Endothelial cell (in vitro differentiated cells): ENCODE measurements around the gene GNB2. TPM values are rescaled to one million over a fixed set of nuclear protein-coding genes. Genes with fewer than 3 reads are reported as not detected.
"Not testable (repeated sequence)": the region's sequence is repeated elsewhere in the genome, so short reads cannot be mapped to it uniquely, and the experiment has no call there.

Experiments
- DNase-seq: peaks from one replicate; pipeline ENCODE4 v3.0.0; 2021; ENCODE audit warnings: low spot score
- H3K27ac Mint-ChIP-seq: one replicate; pipeline ENCODE4 v1.8.0; 2021; ENCODE audit warnings: mixed read lengths, inconsistent platforms; ENCODE audit not compliant: unreplicated experiment
- H3K27me3 Mint-ChIP-seq: one replicate; pipeline ENCODE4 v1.8.0; 2021; ENCODE audit warnings: mild to moderate bottlenecking, moderate library complexity, mixed read lengths, inconsistent platforms; ENCODE audit not compliant: unreplicated experiment
- H3K36me3 Mint-ChIP-seq: one replicate; pipeline ENCODE4 v1.8.0; 2021; ENCODE audit warnings: mild to moderate bottlenecking, low read depth, mixed read lengths, inconsistent platforms; ENCODE audit not compliant: unreplicated experiment
- H3K4me1 Mint-ChIP-seq: one replicate; pipeline ENCODE4 v1.8.0; 2021; ENCODE audit warnings: mild to moderate bottlenecking, mixed read lengths, inconsistent platforms; ENCODE audit not compliant: unreplicated experiment
- H3K4me3 Mint-ChIP-seq: one replicate; pipeline ENCODE4 v1.8.0; 2021; ENCODE audit warnings: mild to moderate bottlenecking, mixed read lengths, inconsistent platforms; ENCODE audit not compliant: unreplicated experiment
- H3K9me3 Mint-ChIP-seq: one replicate; pipeline ENCODE4 v1.8.0; 2021; ENCODE audit warnings: mixed read lengths, inconsistent platforms; ENCODE audit not compliant: unreplicated experiment
- total RNA-seq: library from RNA; stranded (reverse); fragmentation: NEBNext Ultra II Directional; extraction: Animal tissue kit (Norgen Biotek cat#: 25700); gene quantifications from one replicate; pipeline ENCODE4 v1.2.1, GENCODE V29; 2021; ENCODE audit not compliant: unreplicated experiment
- TF ChIP-seq, protein P1 (sequence below): fragments of 200-600 bp; sonication (generic); IDR thresholded peaks from one replicate; pipeline ENCODE4 v1.5.0; 2021; ENCODE audit warnings: antibody characterized with exemption; ENCODE audit not compliant: unreplicated experiment

The GNB2 gene
- total RNA-seq, 1 donor from 2014 or later, result 336 TPM

DNA sequence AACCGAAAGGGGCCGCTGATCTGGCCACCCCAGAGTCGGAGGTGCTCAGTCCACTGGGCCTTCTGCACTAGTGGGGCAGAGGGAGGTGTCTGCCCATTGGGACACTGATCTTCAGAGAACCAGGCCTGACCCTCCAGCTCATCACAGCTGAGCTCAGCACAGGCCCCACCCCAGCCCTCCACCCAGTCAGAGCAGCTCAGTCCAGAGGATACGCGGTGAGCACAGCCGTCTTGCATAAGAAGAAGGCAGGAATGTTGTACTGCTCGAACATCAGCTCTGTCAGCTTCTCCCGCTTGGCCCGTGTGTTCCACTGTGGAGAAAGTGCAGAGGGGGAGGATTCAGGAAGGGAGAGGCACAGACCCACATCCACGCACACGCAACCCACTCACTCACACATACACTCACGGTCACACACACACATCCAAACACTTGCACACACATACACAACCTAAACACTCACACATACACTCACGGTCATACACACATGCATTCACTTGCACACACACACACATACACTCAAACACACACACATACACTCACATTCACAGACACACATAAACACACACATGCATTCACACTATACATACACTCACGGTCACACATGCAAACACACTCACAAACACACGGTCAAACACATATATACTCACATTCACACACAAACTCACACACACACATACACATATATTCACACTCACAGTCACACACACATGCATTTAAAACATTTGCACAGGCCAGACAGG, 23.5 kb upstream of the GNB2 start:
- Mint-ChIP-seq H3K4me3 (no peak overlapping the region), H3K27ac (no peak overlapping the region), H3K4me1 (no peaks in the 10 kb centered on the region), H3K9me3 (no peaks in the 10 kb centered on the region), H3K27me3 (peaks cover 7% of the 10 kb centered on the region), H3K36me3 (no peaks in the 10 kb centered on the region)
- DNase-seq, result no peak
- TF ChIP-seq, protein P1, sequence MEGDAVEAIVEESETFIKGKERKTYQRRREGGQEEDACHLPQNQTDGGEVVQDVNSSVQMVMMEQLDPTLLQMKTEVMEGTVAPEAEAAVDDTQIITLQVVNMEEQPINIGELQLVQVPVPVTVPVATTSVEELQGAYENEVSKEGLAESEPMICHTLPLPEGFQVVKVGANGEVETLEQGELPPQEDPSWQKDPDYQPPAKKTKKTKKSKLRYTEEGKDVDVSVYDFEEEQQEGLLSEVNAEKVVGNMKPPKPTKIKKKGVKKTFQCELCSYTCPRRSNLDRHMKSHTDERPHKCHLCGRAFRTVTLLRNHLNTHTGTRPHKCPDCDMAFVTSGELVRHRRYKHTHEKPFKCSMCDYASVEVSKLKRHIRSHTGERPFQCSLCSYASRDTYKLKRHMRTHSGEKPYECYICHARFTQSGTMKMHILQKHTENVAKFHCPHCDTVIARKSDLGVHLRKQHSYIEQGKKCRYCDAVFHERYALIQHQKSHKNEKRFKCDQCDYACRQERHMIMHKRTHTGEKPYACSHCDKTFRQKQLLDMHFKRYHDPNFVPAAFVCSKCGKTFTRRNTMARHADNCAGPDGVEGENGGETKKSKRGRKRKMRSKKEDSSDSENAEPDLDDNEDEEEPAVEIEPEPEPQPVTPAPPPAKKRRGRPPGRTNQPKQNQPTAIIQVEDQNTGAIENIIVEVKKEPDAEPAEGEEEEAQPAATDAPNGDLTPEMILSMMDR, result no peak

DNA sequence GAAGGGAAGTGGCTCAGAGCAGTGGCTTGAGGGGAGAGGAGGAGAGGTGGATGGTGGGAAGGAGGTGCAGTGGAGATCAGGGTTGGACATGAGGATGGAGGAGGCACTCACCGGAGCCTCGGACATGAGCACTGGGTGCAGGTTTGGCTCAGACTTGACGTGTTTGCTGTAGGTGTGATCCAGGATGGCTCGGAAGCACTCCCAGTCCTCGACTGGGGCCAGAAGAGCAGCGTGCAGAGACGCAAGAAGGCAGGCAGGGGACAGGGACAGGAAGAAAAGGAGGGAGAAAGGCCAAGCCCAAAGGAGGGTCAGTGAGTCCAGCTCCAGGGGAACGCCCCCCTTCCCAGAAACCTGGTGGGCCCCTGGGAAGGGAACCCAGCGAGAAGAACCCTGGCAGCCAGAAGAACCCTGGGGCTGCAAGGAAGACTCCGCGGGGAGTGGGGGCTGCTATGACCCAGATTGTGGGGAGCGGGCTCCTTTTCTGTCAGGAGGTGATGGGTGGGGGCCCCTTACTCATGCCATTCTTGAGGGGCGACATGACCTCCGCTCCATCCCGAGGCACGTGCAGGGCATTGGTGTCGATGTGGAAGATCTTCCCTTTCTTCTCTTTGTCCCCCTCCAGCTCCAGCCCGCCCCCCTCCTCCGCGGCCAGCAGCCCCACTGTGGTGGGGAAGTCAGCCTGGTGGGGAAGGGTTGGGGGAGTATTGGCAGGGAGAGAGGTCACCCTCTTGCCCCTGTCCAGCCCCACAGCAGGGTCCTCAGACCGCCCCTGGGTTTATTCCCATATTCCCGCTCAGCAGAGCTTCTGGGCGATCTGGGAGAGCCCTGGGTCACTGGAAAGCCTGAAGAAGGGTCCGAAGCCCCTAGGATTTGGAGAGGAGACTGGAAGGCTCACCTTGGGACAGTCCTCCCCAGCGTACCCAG, 18.4 kb upstream of the GNB2 start:
- no peak overlapping the region for H3K27ac Mint-ChIP-seq
- H3K27me3 Mint-ChIP-seq, result peaks cover 6% of the 10 kb centered on the region
- no peak for DNase-seq
- TF ChIP-seq, protein P1, result no peak
- H3K9me3 Mint-ChIP-seq, result no peaks in the 10 kb centered on the region
- no peaks in the 10 kb centered on the region for H3K4me1 Mint-ChIP-seq
- H3K4me3 Mint-ChIP-seq, result peak overlapping the region; percentile 57
- H3K36me3 Mint-ChIP-seq, result no peaks in the 10 kb centered on the region

DNA sequence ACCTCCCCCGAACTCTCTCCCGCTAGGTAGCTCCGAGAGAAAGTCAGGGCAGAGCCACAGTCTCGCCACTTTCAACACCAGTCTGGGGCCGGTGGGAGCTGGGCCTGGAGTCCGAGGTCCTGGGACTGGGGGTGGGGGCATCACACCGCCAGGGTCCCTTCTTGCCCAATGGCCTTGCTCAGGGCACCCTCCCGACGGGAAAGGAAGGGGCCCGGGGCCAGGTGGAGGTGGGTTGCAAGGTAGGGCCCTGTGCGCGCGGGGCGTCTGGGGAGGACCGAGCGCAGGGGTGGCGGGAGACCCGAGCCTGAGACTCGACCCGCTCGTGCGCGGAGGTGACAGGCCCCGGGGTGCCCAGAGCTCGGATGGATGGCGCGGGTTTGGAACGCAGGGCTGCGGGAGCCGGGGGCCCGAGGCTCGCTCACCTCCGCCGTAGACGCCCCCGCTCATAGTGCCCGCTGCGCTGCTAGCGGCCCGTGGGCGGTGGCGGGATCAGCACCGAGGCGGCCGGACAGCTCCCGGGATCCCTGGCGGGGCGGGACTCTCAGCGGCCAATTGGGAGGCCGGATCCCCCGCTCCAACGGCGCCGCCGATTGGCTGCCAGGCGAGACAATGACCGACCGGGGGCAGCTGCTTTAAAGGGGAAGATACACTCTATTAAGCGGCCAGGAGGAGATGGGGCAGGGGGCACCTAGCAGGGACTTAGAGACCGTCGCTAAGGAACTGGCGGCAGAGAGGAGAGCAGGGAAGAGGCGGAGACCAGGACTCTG, 17.4 kb upstream of the GNB2 start, which contains the start of gene ACTL6B:
ACTL6B (minus strand) TSS at position 541 of the 767 bp plus-strand sequence; CDS start at position 447, 94 bp downstream.
- no peaks in the 10 kb centered on the region for H3K36me3 Mint-ChIP-seq
- H3K27me3 Mint-ChIP-seq, result peaks cover 6% of the 10 kb centered on the region
- DNase-seq, result peak; percentile 96
- TF ChIP-seq, protein P1, result no peak
- H3K4me1 Mint-ChIP-seq, result no peaks in the 10 kb centered on the region
- H3K9me3 Mint-ChIP-seq, result no peaks in the 10 kb centered on the region
- no peak within 1 kb of the TSS for H3K27ac Mint-ChIP-seq
- H3K4me3 Mint-ChIP-seq, result no peak within 1 kb of the TSS

DNA sequence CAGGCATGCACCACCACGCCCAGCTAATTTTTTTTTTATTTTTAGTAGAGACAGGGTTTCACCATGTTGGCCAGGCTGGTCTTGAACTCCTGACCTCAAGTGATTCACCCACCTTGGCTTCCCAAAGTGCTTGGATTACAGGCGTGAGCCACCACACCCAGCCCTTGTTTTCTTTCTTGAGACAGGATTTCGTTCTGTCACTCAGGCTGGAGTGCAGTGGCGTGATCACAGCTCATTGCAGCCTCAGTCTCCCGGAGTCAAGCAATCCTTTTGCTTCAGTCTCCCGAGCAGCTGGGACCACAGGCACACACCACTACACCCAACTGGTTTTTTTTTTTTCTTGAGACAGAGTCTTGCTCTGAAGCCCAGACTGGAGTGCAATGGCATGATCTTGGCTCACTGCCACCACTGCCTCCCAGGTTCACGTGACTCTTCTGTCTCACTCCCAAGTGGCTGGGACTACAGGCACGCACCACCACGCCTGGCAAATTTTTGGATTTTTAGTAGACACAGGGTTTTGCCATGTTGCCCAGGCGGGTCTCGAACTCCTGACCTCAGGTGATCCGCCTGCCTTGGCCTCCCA, 11.3 kb upstream of the GNB2 start:
- H3K27me3 Mint-ChIP-seq, H3K4me1 Mint-ChIP-seq, H3K4me3 Mint-ChIP-seq, DNase-seq, H3K9me3 Mint-ChIP-seq, H3K27ac Mint-ChIP-seq, H3K36me3 Mint-ChIP-seq: not testable (repeated sequence)

DNA sequence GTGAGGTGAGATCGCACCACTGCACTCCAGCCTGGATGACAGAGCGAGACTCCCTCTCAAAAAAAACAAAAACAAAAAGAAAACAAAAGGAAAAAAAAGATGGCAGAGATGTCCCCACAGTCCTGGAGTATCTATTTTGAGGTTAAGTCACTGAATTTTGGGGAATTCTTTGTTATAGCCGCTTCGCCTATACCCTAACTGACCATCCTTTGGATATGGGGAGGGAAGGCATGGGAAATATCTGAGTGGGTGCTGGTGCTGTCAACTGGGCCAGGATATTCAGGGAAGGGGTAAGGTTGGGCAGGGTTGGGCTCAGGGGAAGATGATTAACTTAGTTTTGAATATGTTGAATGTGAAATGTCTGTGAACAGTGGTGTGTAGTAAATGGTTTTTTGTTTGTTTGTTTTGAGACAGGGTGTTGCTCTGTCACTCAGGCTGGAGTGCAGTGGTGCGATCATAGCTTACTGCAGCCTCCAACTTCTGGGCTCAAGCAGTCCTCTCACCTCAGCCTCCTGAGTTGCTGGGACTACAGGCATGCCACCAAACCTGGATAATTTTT, 8.3 kb upstream of the GNB2 start:
- Mint-ChIP-seq H3K9me3 (no peaks in the 10 kb centered on the region), H3K36me3 (no peaks in the 10 kb centered on the region), H3K4me1 (no peaks in the 10 kb centered on the region), H3K27ac (no peak overlapping the region), H3K4me3 (no peak overlapping the region), H3K27me3 (no peaks in the 10 kb centered on the region)
- TF ChIP-seq, protein P1, result no peak
- DNase-seq, result no peak
